CD4-positive, alpha-beta T cell (primary cell): ENCODE data around the gene NBPF6. TPM values are rescaled to one million over a fixed set of nuclear protein-coding genes. Genes with fewer than 3 reads are reported as not detected.
"Not testable (repeated sequence)": the region's sequence is repeated elsewhere in the genome, so short reads cannot be mapped to it uniquely, and the experiment has no call there.

Source experiments
- ATAC-seq: fragments of 200-7000 bp; cut with Tn5 transposase; one replicate; pipeline ENCODE4 v1.10.0; 2022; ENCODE audit warnings: mild to moderate bottlenecking; ENCODE audit not compliant: poor library complexity
- CTCF ChIA-PET: fragments of 350-600 bp; sonication (Branson Sonifier 250); formaldehyde crosslinking; loops from one replicate; lab custom pipeline; 2021; ENCODE audit warnings: antibody characterized with exemption, inconsistent platforms; lab: Charles Lee
- POLR2A ChIA-PET: fragments of 350-600 bp; sonication (Branson Sonifier 250); formaldehyde crosslinking; loops from one replicate; lab custom pipeline; 2021; ENCODE audit warnings: antibody characterized with exemption, inconsistent platforms; lab: Charles Lee
- DNase-seq, 14 experiments: peaks; one replicate each; pipeline ENCODE4 v3.0.0-alpha.2; 2013 to 2020; ENCODE audit warnings: mixed read lengths in 2 of 14
- H3K27ac ChIP-seq, 2 donors: one replicate each; pipeline versions ENCODE4 v1.5.1 to v1.7.0; 2013; ENCODE audit warnings: low read length in 2 of 2, low read depth in 1 of 2, mild to moderate bottlenecking in 1 of 2
- H3K27me3 ChIP-seq, 2 experiments: 1 replicate in 1 of 2; 2 replicates in 1 of 2; pipeline versions ENCODE4 v1.6.1 to v1.7.0; 2013; ENCODE audit warnings: low read length in 2 of 2, control low read depth in 1 of 2, mild to moderate bottlenecking in 1 of 2, moderate library complexity in 1 of 2; ENCODE audit not compliant: insufficient read depth in 2 of 2, control insufficient read depth in 1 of 2
- H3K36me3 ChIP-seq: one replicate; pipeline ENCODE4 v1.6.1; 2013; ENCODE audit warnings: low read length, control low read depth; ENCODE audit not compliant: insufficient read depth
- H3K4me1 ChIP-seq: one replicate; pipeline ENCODE4 v1.6.1; 2013; ENCODE audit warnings: low read length, control low read depth; ENCODE audit not compliant: insufficient read depth
- H3K4me3 ChIP-seq: one replicate; pipeline ENCODE4 v1.5.1; 2013; ENCODE audit warnings: mild to moderate bottlenecking, low read length, moderate library complexity
- H3K9me3 ChIP-seq, 2 experiments: 1 replicate in 1 of 2; 2 replicates in 1 of 2; pipeline versions ENCODE4 v1.6.1 to v1.7.0; 2013; ENCODE audit warnings: low read length in 2 of 2, mild to moderate bottlenecking in 2 of 2, control low read depth in 1 of 2, moderate library complexity in 1 of 2; ENCODE audit not compliant: control insufficient read depth in 1 of 2, insufficient read depth in 1 of 2
- H3K27ac Mint-ChIP-seq: one replicate; pipeline ENCODE4 v1.8.0; 2020; ENCODE audit warnings: mixed read lengths
- H3K27me3 Mint-ChIP-seq: one replicate; pipeline ENCODE4 v1.8.0; 2021; ENCODE audit warnings: mixed read lengths
- H3K36me3 Mint-ChIP-seq: one replicate; pipeline ENCODE4 v1.8.0; 2021; ENCODE audit warnings: low read depth, mixed read lengths
- H3K4me1 Mint-ChIP-seq: one replicate; pipeline ENCODE4 v1.8.0; 2021; ENCODE audit warnings: low read depth, mixed read lengths
- H3K4me3 Mint-ChIP-seq: one replicate; pipeline ENCODE4 v1.8.0; 2020; ENCODE audit warnings: mild to moderate bottlenecking, mixed read lengths
- H3K9me3 Mint-ChIP-seq: one replicate; pipeline ENCODE4 v1.8.0; 2020; ENCODE audit warnings: mixed read lengths
- CTCF ChIP-seq: fragments of 200-600 bp; IDR thresholded peaks from one replicate; pipeline ENCODE4 v1.8.0; 2022; ENCODE audit warnings: antibody characterized with exemption, mild to moderate bottlenecking
- intact Hi-C, 2 experiments: fragments of 100-400 bp; cut with DNase I in 1 of 2; cut with micrococcal nuclease in 1 of 2; formaldehyde crosslinking; loops; one replicate each; pipeline versions ENCODE4 v1.15.1 to v1.9.0; 2023 to 2025; cut with DNase I, micrococcal nuclease
- total RNA-seq, 174 experiments: library from RNA in 2 of 174; stranded (reverse) in 2 of 174; gene quantifications; one replicate each; pipeline ENCODE4 v1.2.3 and lab custom pipeline; 2021 to 2026

Gene NBPF6
- total RNA-seq, 2 experiments from 2014 or later, result not detected

GRCh38 chr1:108512239-108513043 lies 62.3 kb downstream of the NBPF6 start:
- no peaks in the 10 kb centered on the region for H3K36me3 ChIP-seq
- H3K4me1 Mint-ChIP-seq, result no peaks in the 10 kb centered on the region
- ATAC-seq (peak; percentile 77), DNase-seq (peak in 4 of 14 experiments; percentile 6 to 75 (median 69))
- no peaks in the 10 kb centered on the region for H3K9me3 Mint-ChIP-seq
- no peaks in the 10 kb centered on the region for H3K4me1 ChIP-seq
- ChIA-PET POLR2A (interaction anchor here (0.6 to 2.3 kb wide), 7 partner anchors 48 to 1813 kb away, joined by 3 to 32 read pairs (median 7); partner anchors contain the start of genes EEIG2, HENMT1 and PRPF38B), CTCF (interaction anchor here (0.6 to 4.0 kb wide), 12 partner anchors 10 to 196 kb away, joined by 3 to 49 read pairs (median 4); partner anchors contain the start of genes EEIG2, HENMT1 and PRPF38B)
- intact Hi-C loops, result loop anchor here (1.0 to 5.0 kb wide), 7 partner anchors 49 to 386 kb away; partner anchors contain the start of genes PRPF38B (in 1 of the 2) and STXBP3 (in 1 of the 2)
- H3K9me3 ChIP-seq, result no peaks in the 10 kb centered on the region
- H3K4me3 Mint-ChIP-seq, result no peak overlapping the region
- no peak overlapping the region for H3K27ac ChIP-seq
- H3K4me3 ChIP-seq, result no peak overlapping the region
- H3K27ac Mint-ChIP-seq, result no peak overlapping the region
- peak; percentile 99 for TF ChIP-seq CTCF
- no peaks in the 10 kb centered on the region for H3K36me3 Mint-ChIP-seq
- H3K27me3 ChIP-seq, result peaks cover 0 to 10% of the 10 kb centered on the region in 2 experiments
- peaks cover 13% of the 10 kb centered on the region for H3K27me3 Mint-ChIP-seq

- no peaks in the 10 kb centered on the region for H3K4me1 Mint-ChIP-seq
- H3K4me3 Mint-ChIP-seq, result no peak overlapping the region
- Histone ChIP-seq H3K27ac (no peak overlapping the region), H3K4me3 (no peak overlapping the region), H3K27me3 (peaks cover 0 to 10% of the 10 kb centered on the region in 2 experiments), H3K4me1 (no peaks in the 10 kb centered on the region), H3K9me3 (no peaks in the 10 kb centered on the region), H3K36me3 (no peaks in the 10 kb centered on the region)
- peaks cover 13% of the 10 kb centered on the region for H3K27me3 Mint-ChIP-seq
- no peaks in the 10 kb centered on the region for H3K36me3 Mint-ChIP-seq
- DNase-seq (no peak), ATAC-seq (no peak)
- POLR2A ChIA-PET, result interaction anchor here (0.6 to 2.3 kb wide), 7 partner anchors 47 to 1813 kb away, joined by 3 to 32 read pairs (median 7); partner anchors contain the start of genes EEIG2, HENMT1 and PRPF38B
- H3K9me3 Mint-ChIP-seq, result no peaks in the 10 kb centered on the region
- no peak overlapping the region for H3K27ac Mint-ChIP-seq
- TF ChIP-seq CTCF, result no peak
- CTCF ChIA-PET, result interaction anchor here (0.6 to 4.0 kb wide), 12 partner anchors 9 to 195 kb away, joined by 3 to 49 read pairs (median 4); partner anchors contain the start of genes EEIG2, HENMT1 and PRPF38B
- intact Hi-C loops, result loop anchor here (1.0 to 5.0 kb wide), 4 partner anchors 130 to 384 kb away; partner anchors contain the start of gene PRPF38B (in 1 of the 2)
Measured at GRCh38 chr1:108513044-108513415, 62.9 kb downstream of the NBPF6 start.

- ATAC-seq, result not testable (repeated sequence)
- CTCF ChIA-PET, result interaction anchor here (0.7 to 2.5 kb wide), 3 partner anchors 46 to 130 kb away, joined by 3 to 31 read pairs (median 4); partner anchors contain the start of gene EEIG2
Measured at GRCh38 chr1:108513914-108514313, 63.8 kb downstream of the NBPF6 start.

GRCh38 chr1:108517301-108517897 lies 67.3 kb downstream of the NBPF6 start:
- peaks cover 11% of the 10 kb centered on the region for H3K27me3 Mint-ChIP-seq
- H3K27me3 ChIP-seq, H3K4me1 ChIP-seq, H3K36me3 ChIP-seq, H3K4me1 Mint-ChIP-seq, H3K36me3 Mint-ChIP-seq, DNase-seq, H3K9me3 ChIP-seq, H3K27ac ChIP-seq, H3K27ac Mint-ChIP-seq, CTCF ChIA-PET, ATAC-seq, POLR2A ChIA-PET, H3K4me3 Mint-ChIP-seq, H3K4me3 ChIP-seq, H3K9me3 Mint-ChIP-seq: not testable (repeated sequence)
- intact Hi-C loops, result loop anchor here in 1 of 2 experiments (5.0 kb wide), 1 partner anchor 595 kb away; the partner anchor contains the start of gene ELAPOR1

More at GRCh38 chr1:108513914-108514313, 63.8 kb downstream of the NBPF6 start:
- not testable (repeated sequence) for H3K4me3 Mint-ChIP-seq, H3K4me1 ChIP-seq, DNase-seq, H3K36me3 ChIP-seq, H3K27ac Mint-ChIP-seq, H3K36me3 Mint-ChIP-seq, H3K27me3 ChIP-seq, H3K9me3 ChIP-seq, H3K27ac ChIP-seq, H3K9me3 Mint-ChIP-seq, H3K4me3 ChIP-seq, H3K4me1 Mint-ChIP-seq
- intact Hi-C loops, result loop anchor here (1.0 to 5.0 kb wide), 4 partner anchors 129 to 383 kb away; partner anchors contain the start of gene PRPF38B (in 1 of the 2)
- POLR2A ChIA-PET, result interaction anchor here (2.0 kb wide), 1 partner anchor 129 kb away, joined by 8 read pairs; no protein-coding TSS in a partner anchor
- H3K27me3 Mint-ChIP-seq, result peaks cover 12% of the 10 kb centered on the region
